GM21381 (cell line): ENCODE results near the gene MTR.

Source experiments
- ATAC-seq: cut with Tn5 transposase; IDR thresholded peaks from one replicate; pipeline ENCODE4 v1.9.1; 2021; ENCODE audit warnings: mild to moderate bottlenecking, moderate library complexity; ENCODE audit not compliant: unreplicated experiment

Gene MTR

DNA sequence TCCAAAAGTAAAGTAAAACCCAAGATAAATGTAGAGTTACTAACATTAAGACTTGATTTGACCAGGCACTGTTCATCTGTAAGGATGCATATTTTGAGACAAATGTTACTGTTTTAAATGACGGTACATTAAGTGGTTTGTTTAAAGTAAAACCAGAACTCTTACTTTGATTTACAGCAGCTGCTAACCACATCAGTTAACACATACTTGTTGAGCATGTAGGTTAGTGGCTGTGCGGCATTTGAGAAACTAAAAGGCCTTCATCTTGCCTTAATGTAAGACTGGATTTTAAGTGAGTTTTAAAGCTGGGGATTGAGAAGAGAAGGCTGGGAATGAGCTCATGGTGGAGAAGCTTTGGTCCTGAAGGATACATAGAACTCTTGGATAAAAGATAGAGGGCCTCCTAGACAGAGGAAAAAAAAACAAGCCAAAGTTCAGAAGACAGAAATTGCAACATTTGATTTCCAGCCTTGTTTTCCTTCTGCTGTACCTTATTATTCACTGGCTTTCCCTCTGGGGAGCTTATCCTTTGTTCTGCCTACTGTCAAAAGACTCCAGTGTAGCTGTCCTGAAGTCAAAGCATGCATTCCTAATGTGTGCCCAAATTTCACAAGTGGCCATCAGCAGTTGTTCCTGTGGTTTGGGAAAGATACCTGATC lies 66.6 kb downstream of the MTR start:
- no peak for ATAC-seq

DNA sequence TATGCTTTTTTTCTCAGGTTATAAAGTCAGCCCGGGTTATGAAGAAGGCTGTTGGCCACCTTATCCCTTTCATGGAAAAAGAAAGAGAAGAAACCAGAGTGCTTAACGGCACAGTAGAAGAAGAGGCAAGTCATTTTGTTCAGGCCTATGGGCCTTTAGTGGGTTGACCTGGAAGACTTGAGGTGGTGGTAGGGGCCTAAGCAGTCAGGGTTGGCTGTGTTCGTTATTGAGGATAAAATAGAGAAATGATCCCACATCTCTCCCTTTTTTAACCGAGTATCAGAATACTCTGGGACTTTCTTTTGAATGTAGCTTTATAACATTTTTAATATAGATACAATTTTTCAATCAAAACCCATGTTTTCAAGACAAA lies 67.1 kb downstream of the MTR start:
- no peak for ATAC-seq

DNA sequence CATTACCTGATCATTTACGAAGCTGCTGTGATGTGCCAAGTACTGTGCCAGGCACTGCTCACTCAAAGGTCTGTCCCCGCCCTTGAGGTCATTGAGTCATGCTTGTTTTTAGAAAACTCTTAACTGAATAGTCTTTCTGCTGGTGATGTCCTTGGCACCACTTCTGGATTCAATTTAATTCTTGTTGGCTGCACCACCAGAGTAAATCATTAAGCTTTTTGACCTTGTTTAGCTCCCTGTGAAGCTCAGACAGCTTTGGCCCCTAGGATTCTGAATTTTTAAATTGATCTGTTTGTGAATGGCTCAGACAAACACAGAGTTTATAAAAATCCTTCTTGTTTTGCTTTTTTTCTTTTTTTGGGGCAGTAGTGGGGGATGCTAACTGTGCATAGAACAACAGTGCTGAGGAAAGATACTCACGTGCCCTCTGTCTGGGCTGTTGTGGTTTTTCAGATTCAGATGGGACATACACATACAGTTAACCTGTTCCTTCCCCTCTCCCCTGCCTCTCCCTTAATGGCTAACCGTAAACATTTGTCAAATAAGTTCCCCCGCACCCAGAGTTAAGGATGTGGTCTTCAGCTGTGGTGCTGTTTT lies 67.6 kb downstream of the MTR start:
- no peak for ATAC-seq

GRCh38 chr1:236864211-236864610 lies 69.1 kb downstream of the MTR start:
- ATAC-seq: no peak

- no peak for ATAC-seq
Observed at GRCh38 chr1:236864996-236865817, 70.1 kb downstream of the MTR start.

DNA sequence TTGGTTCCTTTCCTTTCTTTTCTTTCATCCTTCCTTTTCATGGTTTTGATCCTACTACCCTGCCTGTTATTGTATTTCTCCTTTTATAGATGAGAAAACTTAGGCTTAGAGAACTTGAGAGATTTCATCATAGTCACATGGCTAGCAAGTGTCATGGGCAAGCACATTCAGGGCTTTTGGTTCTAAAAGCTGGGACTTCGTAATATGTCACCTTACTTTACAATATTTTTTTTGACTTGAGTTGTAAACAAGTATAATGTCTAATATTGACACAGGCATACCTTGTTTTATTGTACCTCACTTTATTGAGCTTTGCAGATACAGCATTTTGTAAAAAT lies 70.7 kb downstream of the MTR start:
- ATAC-seq: no peak

GRCh38 chr1:236868625-236869467 lies 73.8 kb downstream of the MTR start:
- ATAC-seq: peak; percentile 76

DNA sequence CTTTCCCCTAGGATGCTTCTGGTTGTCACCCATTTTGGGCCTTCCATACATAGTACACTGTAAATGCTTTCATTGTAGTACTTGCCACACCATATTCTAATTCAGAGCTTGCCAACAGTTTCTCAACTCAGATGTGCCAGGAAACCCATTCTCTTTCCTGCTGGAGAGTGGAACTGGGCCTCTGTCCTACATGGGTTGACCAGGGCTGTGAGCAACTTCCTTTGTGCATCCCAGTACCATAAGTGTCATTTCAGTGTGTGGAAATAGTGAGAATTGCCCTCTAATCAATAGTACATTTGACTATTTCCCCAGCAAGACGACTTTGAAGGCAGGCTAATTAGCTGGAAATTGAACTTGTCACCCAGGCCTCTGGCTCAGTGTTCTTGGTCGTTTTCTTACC lies 74.8 kb downstream of the MTR start:
- no peak for ATAC-seq

DNA sequence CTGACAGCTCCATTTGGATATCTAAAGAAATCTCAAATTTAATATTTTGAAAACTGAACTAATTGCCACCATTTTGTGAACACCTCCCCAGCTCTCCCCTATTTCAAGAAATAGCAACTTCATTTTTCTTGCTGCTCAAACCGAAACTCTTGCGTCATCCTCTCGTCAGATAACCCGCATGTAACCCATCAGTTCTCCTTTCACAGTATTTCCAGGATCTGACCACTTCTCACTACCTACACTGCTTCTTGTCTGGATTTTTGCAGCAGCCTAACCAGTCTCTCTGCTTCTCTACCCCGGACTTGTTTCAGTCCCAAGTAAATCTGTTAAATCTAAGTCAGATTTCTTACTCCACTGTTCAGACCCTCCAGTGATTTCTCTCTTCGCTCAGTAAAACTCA lies 75.6 kb downstream of the MTR start:
- no peak for ATAC-seq

GRCh38 chr1:236872075-236872666 lies 77.1 kb downstream of the MTR start:
- ATAC-seq: no peak

DNA sequence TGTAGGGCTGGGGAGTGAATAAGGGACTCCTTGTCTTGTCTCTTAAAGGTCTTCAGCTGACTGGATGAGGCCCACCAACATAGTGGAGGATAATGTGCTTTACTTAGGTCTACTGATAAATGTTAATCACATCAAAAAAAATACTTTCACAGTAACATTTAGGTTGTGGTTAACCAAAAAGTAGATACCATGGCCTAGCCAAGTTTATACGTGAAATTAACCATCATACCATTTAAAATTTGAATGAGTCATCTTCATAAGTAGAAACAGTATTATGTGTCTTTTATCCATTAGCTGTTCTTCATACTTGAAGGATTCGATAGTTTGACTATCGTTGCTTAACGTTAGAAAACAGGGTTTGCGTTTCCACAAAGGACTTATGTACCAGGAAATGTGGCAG lies 80.9 kb downstream of the MTR start:
- no peak for ATAC-seq

DNA sequence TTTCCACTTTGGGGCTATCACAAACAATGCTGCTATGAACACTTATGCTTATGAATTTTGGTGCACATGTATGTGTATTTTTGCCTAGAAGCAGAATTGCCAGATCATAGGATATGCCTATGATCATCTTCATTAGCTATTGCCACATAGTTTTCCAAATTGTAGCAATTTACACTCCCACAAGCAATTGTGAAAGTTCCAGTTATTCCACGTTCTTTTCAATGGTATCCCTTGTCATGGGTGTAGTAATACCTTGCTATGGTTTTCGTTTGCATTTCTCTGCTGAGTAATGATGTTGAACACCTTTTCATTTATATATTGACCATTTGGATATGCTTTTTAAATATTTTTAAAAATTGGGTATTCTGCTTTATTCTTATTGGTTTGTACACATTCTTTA lies 82.6 kb downstream of the MTR start:
- no peak for ATAC-seq

GRCh38 chr1:236880209-236880608 lies 85.1 kb downstream of the MTR start:
- ATAC-seq: no peak

DNA sequence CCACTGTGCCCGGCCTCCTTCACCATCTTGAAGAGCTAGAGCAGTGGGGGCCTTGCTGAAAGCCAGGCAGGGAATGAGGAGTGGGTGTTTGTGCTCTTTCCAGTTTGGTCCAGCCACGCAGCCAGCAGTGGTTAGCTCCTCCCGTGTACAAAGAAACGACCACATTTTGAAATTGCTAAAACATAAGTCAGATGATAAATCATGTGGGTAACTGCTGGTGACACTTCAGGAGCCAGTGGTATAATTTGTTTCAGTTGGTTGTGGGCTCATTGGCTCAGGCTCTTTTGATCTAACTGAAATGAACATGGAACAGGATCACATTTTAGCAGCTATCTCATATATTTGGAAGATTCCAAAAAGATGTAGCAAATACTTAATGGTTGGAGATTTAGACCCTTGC lies 87.6 kb downstream of the MTR start:
- ATAC-seq: no peak

- no peak for ATAC-seq
Observed at GRCh38 chr1:236886199-236886598, 91.1 kb downstream of the MTR start.

- ATAC-seq: no peak
Observed at GRCh38 chr1:236887081-236887480, 92.0 kb downstream of the MTR start.

- no peak for ATAC-seq
Observed at GRCh38 chr1:236888126-236888525, 93.0 kb downstream of the MTR start.

- no peak for ATAC-seq
Observed at GRCh38 chr1:236888903-236889302, 93.8 kb downstream of the MTR start.

- no peak for ATAC-seq
Observed at GRCh38 chr1:236890152-236891056, 95.3 kb downstream of the MTR start.
